Measurements from ENCODE around the gene NIPSNAP2. TPM values are rescaled to one million over a fixed set of nuclear protein-coding genes. Genes with fewer than 3 reads are reported as not detected.

NIPSNAP2 gene
- total RNA-seq = 10 to 100 TPM; 52.3 to 71.6 TPM

DNA sequence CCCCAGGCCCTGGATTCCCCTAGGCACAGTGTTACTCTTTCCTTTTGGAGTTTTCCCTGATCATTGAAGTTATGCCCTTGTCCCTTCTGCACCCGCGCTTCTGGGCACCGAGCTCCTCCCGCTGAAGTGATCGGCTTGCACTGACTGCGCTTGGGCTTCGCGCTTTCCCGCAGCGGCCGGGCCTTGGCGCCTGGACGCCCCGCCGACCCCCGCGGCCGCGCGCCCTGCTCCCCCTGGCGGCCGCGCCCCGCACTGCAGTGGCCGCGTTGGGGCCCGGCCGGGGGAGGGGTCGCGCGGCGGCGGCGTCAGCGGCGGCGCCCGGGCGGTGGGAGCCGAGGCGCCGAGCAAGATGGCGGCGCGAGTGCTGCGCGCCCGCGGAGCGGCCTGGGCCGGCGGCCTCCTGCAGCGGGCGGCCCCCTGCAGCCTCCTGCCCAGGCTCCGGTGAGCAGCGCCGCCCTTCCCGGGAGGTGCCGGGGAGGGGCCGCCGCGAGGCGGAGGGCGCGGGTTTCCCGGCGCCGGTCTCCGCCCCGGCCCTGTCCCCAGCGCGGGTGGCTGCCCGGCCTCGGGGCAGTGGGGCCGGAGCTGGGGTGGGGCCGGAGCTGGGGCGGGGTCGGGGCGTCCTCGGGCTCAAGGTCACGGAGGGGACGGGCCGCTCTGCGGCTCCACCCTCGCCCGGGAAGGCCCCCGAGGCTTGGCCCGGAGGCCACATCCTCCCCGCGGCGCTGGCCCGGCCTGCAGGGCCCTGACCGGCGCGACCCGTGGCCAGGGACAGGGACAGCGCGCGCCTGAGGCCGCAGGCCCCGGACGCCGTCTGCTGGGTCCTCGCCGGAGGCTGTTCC is at the start of gene NIPSNAP2:
NIPSNAP2 (plus strand) TSS at position 325 of the 839 bp plus-strand sequence; CDS start at position 350, 25 bp downstream.

DNA sequence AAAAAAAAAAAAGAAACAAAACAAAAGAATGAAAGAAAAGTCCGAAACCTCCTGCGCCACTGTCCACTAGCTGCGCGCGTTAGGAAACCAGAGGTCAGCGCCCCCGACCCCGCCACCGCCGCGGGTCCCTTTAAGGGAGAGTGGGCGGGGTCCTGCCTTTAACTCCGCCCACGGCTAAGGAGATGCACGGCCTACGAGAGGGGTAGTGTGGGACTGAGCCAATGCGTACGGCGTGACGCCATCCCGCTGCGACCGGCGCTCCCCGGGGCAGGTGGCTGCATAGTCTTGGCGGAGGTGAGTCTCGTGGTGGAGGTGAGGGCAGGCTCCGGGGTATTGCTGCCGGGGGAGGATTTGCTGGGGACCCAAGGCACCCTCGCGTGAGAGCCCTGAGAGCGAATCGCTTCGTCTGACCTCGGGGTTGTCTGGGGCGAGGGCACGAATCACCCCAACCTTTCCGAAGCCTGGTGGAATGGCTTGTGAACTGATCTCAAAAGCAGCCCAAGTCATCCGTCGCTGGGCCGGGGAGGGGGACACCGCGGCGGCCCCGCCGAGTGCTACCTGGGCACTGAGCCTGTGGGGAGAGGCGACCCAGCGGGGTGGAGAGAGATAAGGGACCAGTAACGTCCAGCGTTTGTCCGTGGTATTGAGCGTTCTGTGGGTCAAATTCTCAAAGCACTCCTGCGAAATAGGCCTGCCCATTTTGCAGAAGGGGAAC is 12.6 kb upstream of the NIPSNAP2 start, which contains the start of gene MRPS17:
MRPS17 (plus strand) TSS at position 241 of the 715 bp plus-strand sequence. CDS start 1,319 bp downstream, outside the sequence.

Other genes starting within 250 kb of the NIPSNAP2 start
- not detected for gene SEPTIN14, start 101.8 kb upstream of the NIPSNAP2 start, total RNA-seq
- gene ZNF713, start 77.1 kb upstream of the NIPSNAP2 start, total RNA-seq = 1 to 10 TPM; 2.0 to 3.1 TPM
- gene MRPS17, start 12.7 kb upstream of the NIPSNAP2 start, total RNA-seq = 10 to 100 TPM in 1 of 2 donors, 1 to 10 TPM in 1; 10.0 to 17.0 TPM
- gene PSPH, start 86.9 kb downstream of the NIPSNAP2 start, total RNA-seq = 100 to 1,000 TPM; 153 to 221 TPM
- gene CCT6A, start 87.2 kb downstream of the NIPSNAP2 start, total RNA-seq = 100 to 1,000 TPM; 241 to 357 TPM
- gene SUMF2, start 99.7 kb downstream of the NIPSNAP2 start, total RNA-seq = 100 to 1,000 TPM; 116 to 149 TPM
- gene PHKG1, start 128.4 kb downstream of the NIPSNAP2 start, total RNA-seq = under 1 TPM; under 0.01 to 0.33 TPM
- 100 to 1,000 TPM; 368 to 373 TPM for gene CHCHD2, start 141.9 kb downstream of the NIPSNAP2 start, total RNA-seq
- not detected for gene NUPR2, start 151.8 kb downstream of the NIPSNAP2 start, total RNA-seq